Astrocyte (in vitro differentiated cells and primary cell): ENCODE results near the gene BCL11B. TPM values are rescaled to one million over a fixed set of nuclear protein-coding genes. Genes with fewer than 3 reads are reported as not detected.

Experiments used
- DNase-seq: peaks from one replicate; pipeline ENCODE4 v3.0.0-alpha.2; 2010; ENCODE audit warnings: low read depth
- FAIRE-seq: peaks from 2 replicates; lab custom pipeline; 2011; peaks lifted over from hg19 to GRCh38; lab: Jason Lieb, UNC
- H2AFZ ChIP-seq: 2 replicates; pipeline ENCODE4 v1.6.0; 2012; ENCODE audit warnings: low read depth, low read length, inconsistent platforms
- H3K27ac ChIP-seq: 2 replicates; pipeline ENCODE4 v1.5.1; 2011; ENCODE audit warnings: low read depth, low read length, inconsistent platforms
- H3K27me3 ChIP-seq: 2 replicates; pipeline ENCODE4 v1.6.0; 2011; ENCODE audit warnings: low read length, inconsistent platforms; ENCODE audit not compliant: insufficient read depth
- H3K36me3 ChIP-seq: 2 replicates; pipeline ENCODE4 v1.5.1; 2011; ENCODE audit warnings: low read length, inconsistent platforms; ENCODE audit not compliant: insufficient read depth
- H3K4me1 ChIP-seq: 2 replicates; pipeline ENCODE4 v1.5.1; 2011; ENCODE audit warnings: low read length, inconsistent platforms; ENCODE audit not compliant: insufficient read depth
- H3K4me2 ChIP-seq: 2 replicates; pipeline ENCODE4 v1.6.0; 2012; ENCODE audit warnings: low read length, inconsistent platforms
- H3K4me3 ChIP-seq: 2 replicates; pipeline ENCODE4 v1.5.1; 2011; ENCODE audit warnings: low read depth, mild to moderate bottlenecking, low read length, inconsistent platforms; ENCODE audit not compliant: insufficient read depth
- H3K79me2 ChIP-seq: 2 replicates; pipeline ENCODE4 v1.6.0; 2012; ENCODE audit warnings: mild to moderate bottlenecking, low read length, inconsistent platforms; ENCODE audit not compliant: insufficient read depth
- H3K9ac ChIP-seq: 2 replicates; pipeline ENCODE4 v1.6.0; 2012; ENCODE audit warnings: mild to moderate bottlenecking, low read length, inconsistent platforms
- H3K9me3 ChIP-seq: 2 replicates; pipeline ENCODE4 v1.5.1; 2012; ENCODE audit warnings: low read depth, mild to moderate bottlenecking, low read length, inconsistent platforms; ENCODE audit not compliant: insufficient read depth
- H4K20me1 ChIP-seq: 2 replicates; pipeline ENCODE4 v1.6.0; 2012; ENCODE audit warnings: low read length, inconsistent platforms; ENCODE audit not compliant: insufficient read depth
- H3K27ac Mint-ChIP-seq: one replicate; pipeline ENCODE4 v1.8.0; 2021; ENCODE audit warnings: mild to moderate bottlenecking, mixed read lengths; ENCODE audit not compliant: unreplicated experiment
- H3K27me3 Mint-ChIP-seq: one replicate; pipeline ENCODE4 v1.8.0; 2021; ENCODE audit warnings: low read depth, mixed read lengths; ENCODE audit not compliant: unreplicated experiment
- H3K36me3 Mint-ChIP-seq: one replicate; pipeline ENCODE4 v1.8.0; 2021; ENCODE audit warnings: low read depth, mixed read lengths; ENCODE audit not compliant: unreplicated experiment
- H3K4me1 Mint-ChIP-seq: one replicate; pipeline ENCODE4 v1.8.0; 2021; ENCODE audit warnings: low read depth, mixed read lengths; ENCODE audit not compliant: unreplicated experiment
- H3K4me3 Mint-ChIP-seq: one replicate; pipeline ENCODE4 v1.8.0; 2021; ENCODE audit warnings: mild to moderate bottlenecking, moderate library complexity, mixed read lengths; ENCODE audit not compliant: unreplicated experiment
- H3K9me3 Mint-ChIP-seq: one replicate; pipeline ENCODE4 v1.8.0; 2021; ENCODE audit warnings: mild to moderate bottlenecking, mixed read lengths; ENCODE audit not compliant: unreplicated experiment
- CTCF ChIP-seq: IDR thresholded peaks from 2 replicates; pipeline ENCODE4 v1.5.1; 2011; ENCODE audit warnings: low read depth, mild to moderate bottlenecking, inconsistent platforms, low read length, moderate library complexity; ENCODE audit not compliant: insufficient read depth
- EZH2 ChIP-seq: IDR thresholded peaks from 2 replicates; pipeline ENCODE4 v1.6.1; 2012; ENCODE audit warnings: mild to moderate bottlenecking, low read length, inconsistent platforms; ENCODE audit not compliant: insufficient read depth
- total RNA-seq: library from RNA; stranded (reverse); gene quantifications from 2 replicates; pipeline ENCODE4 v1.2.1, GENCODE V29; 2021

BCL11B gene
- total RNA-seq, 1 donor from 2014 or later: 1.1 TPM

- Histone ChIP-seq H3K9ac (no peak overlapping the region), H3K4me2 (no peak overlapping the region), H3K27me3 (peaks cover 3% of the 10 kb centered on the region), H3K36me3 (no peaks in the 10 kb centered on the region), H3K4me3 (no peak overlapping the region), H3K4me1 (no peaks in the 10 kb centered on the region), H3K9me3 (no peaks in the 10 kb centered on the region), H4K20me1 (no peaks in the 10 kb centered on the region), H2AFZ (no peak overlapping the region), H3K79me2 (no peaks in the 10 kb centered on the region), H3K27ac (no peak overlapping the region)
- peaks cover 6% of the 10 kb centered on the region for H3K9me3 Mint-ChIP-seq
- H3K4me3 Mint-ChIP-seq: no peak overlapping the region
- TF ChIP-seq EZH2: no peak
- TF ChIP-seq CTCF: no peak
- DNase-seq: no peak
- H3K4me1 Mint-ChIP-seq: no peaks in the 10 kb centered on the region
- peaks cover 4% of the 10 kb centered on the region for H3K27me3 Mint-ChIP-seq
- no peak for FAIRE-seq
- no peaks in the 10 kb centered on the region for H3K36me3 Mint-ChIP-seq
- no peak overlapping the region for H3K27ac Mint-ChIP-seq
Measured at GRCh38 chr14:99157676-99158075, 114.3 kb downstream of the BCL11B start.

- no peak overlapping the region for H3K4me2 ChIP-seq
- FAIRE-seq: no peak
- Mint-ChIP-seq H3K4me3 (no peak overlapping the region), H3K4me1 (no peaks in the 10 kb centered on the region), H3K9me3 (peaks cover 6% of the 10 kb centered on the region), H3K27me3 (peaks cover 4% of the 10 kb centered on the region), H3K36me3 (no peaks in the 10 kb centered on the region), H3K27ac (no peak overlapping the region)
- H3K27ac ChIP-seq: no peak overlapping the region
- no peaks in the 10 kb centered on the region for H3K36me3 ChIP-seq
- H2AFZ ChIP-seq: no peak overlapping the region
- no peaks in the 10 kb centered on the region for H4K20me1 ChIP-seq
- H3K4me3 ChIP-seq: no peak overlapping the region
- H3K4me1 ChIP-seq: no peaks in the 10 kb centered on the region
- no peak overlapping the region for H3K9ac ChIP-seq
- DNase-seq: no peak
- H3K79me2 ChIP-seq: no peaks in the 10 kb centered on the region
- no peaks in the 10 kb centered on the region for H3K9me3 ChIP-seq
- H3K27me3 ChIP-seq: peaks cover 3% of the 10 kb centered on the region
- TF ChIP-seq EZH2: no peak
- TF ChIP-seq CTCF: no peak
Measured at GRCh38 chr14:99157246-99157645, 114.8 kb downstream of the BCL11B start.

GRCh38 chr14:99156814-99157213 is 115.2 kb downstream of the BCL11B start:
- H3K36me3 Mint-ChIP-seq: no peaks in the 10 kb centered on the region
- Histone ChIP-seq H3K4me1 (no peaks in the 10 kb centered on the region), H3K4me3 (no peak overlapping the region), H3K9me3 (no peaks in the 10 kb centered on the region), H3K27ac (no peak overlapping the region), H3K36me3 (no peaks in the 10 kb centered on the region), H2AFZ (no peak overlapping the region), H3K27me3 (peaks cover 3% of the 10 kb centered on the region), H3K79me2 (no peaks in the 10 kb centered on the region), H3K4me2 (no peak overlapping the region), H4K20me1 (no peaks in the 10 kb centered on the region), H3K9ac (no peak overlapping the region)
- H3K4me1 Mint-ChIP-seq: no peaks in the 10 kb centered on the region
- FAIRE-seq: no peak
- no peak for DNase-seq
- no peak overlapping the region for H3K4me3 Mint-ChIP-seq
- no peak for TF ChIP-seq CTCF
- TF ChIP-seq EZH2: no peak
- H3K27ac Mint-ChIP-seq: no peak overlapping the region
- H3K9me3 Mint-ChIP-seq: peaks cover 2% of the 10 kb centered on the region
- H3K27me3 Mint-ChIP-seq: peaks cover 4% of the 10 kb centered on the region
